ENCODE results near the gene AGAP3.

Gene AGAP3

DNA sequence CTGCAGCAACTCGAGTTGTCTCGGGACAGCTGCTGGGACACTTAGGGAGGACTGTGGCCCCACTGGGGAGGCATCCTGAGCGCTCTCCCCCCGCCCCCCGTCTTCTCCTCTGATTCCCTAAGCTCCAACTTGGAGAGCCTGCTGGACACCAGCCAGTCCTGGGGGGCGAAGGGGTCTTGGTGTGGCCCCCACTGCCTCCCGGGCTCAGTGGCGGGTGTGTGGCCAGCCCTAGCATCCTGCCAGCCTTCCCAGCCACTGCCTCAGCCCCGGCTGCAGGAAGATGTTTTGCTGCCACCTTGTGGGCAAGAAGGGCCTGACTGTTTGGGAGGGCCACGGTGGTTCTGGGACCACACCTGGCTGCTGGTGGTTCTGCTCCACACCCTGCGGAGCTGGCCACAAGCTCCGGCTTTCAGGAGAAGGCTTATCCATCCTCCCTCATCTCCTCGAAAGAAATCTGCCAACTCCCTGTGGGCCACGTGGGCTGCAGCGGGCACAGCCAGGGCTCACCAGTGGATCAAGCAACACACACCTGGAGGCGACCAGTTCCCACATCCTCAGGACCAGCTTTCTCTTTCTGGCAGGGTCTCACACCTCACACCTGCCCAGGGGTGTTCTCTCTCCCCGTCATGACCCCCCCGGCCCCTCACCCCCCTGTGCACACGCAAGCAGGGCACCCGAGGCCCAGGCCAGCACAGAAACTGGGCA is 24.8 kb downstream of the AGAP3 start:
- peak; percentile 84 for DNase-seq

DNA sequence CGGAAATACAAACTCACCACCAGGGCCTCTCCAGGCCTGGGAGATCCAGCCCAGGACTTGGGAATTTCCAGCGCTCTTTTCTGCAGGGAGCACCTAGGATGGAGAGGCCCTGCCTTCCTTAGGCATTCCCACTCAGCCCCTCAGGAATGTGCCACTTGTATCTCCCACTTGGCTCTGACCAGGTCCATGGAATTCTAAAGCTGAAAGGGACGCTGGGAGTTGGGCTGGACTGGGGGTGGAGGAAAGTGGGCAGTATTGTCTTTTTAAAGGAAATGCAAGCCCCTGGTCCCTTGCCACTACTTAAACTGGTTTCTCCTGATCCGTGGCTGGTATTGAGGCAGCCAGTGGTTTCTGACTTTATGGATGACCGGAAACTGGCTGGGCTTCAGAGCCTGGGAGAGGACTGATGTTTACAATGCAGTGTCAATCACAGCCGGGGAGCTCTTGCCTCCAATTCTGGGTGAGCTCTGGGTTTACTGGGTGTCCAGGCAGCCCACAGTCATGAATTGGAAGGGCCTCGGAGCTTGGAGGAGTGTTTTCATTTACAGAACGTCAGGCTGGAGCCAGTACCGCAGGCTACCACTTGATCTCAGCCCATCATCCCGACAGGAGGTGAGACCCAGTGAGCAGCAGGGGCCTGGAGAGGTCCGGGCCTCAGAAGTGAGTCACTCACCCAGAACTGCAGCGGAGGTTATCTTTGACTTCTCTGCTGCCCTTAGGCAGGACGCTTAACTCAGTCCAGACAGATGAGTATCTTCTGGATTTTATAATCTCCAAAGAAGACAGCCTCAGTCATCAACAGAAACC is 27.3 kb downstream of the AGAP3 start:
- DNase-seq: no peak

DNA sequence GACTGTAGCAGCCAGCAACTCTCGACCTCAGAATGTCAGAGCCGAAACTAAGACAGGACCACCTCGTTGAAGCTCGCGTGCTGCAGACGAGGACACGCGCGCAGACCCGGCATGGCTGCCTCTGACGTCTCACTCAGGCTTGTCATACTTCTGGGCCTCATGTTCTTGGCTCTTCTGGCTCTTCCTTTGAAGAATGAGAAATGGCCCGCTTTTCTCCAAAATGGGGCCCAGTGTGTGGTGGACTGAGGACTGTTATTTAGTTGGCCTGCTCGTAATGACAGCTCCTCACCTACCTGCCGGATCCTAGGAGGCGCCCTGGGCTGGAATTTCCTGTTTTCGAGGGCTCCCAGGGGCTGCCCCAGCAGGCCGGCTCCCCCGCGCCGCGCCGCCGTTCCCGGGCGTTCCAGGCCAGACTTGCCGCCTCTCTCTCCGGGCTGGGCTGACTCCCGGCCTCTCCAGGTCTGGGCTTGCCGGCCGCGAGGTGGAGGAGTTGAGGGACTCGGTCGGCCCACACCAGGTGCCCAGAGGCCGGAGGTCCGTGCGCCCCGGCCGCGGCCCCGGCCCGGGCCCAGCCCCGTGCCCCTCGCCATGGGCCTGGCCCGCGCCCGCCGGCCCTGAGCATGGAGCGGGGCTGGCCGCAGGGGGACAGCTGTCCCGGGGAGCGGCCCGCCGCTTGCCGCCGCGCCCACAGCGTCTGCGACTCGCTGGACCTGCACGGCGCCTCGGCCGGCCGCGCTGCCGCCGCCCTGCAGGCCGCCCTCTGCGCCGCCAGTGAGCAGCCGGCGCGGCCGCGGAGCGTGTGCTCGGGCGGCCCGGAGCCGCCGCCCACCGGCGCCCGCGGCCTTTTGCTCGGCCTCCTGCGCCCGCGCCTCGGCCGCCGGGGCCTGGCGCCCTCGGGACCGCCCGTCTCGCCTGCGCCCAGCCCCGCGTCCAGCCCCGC is 28.1 kb downstream of the AGAP3 start:
- DNase-seq: no peak

DNA sequence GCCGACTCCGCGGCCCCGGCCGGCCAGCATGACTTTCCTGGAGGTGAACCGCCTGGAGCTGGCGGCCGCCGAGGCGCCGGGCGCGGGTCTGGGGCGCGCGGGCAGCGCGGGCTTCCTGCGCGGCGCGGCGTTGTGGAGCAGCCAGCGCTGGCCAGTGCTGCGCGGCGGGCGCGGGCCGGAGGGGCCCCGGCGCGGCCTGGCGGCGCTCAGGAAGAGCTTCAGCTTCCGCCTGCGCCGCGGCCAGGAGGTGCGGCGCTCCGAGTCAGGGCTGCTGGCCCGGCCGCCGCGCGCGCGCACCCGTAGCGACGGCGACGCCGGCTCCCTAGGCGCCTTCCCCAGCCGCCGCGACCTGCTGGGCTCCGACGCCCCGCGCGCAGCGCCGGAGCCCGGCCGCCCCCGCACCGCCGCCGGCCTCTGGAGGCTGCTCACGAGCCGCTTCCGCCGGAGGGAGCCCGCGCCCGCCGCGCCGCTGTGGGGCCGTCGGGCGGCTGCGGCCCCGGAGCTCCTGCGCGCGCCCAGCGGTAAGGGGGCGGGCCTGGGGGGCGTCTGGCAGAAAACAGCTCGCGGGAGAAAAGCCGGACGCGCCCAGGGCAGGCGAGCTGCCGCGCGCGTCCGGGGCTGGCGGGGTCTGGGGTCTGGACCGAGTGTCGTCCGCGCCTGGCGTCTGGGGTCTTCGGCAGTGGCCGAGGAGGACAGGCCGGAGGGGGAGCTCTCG is 29.0 kb downstream of the AGAP3 start:
- DNase-seq: no peak

DNA sequence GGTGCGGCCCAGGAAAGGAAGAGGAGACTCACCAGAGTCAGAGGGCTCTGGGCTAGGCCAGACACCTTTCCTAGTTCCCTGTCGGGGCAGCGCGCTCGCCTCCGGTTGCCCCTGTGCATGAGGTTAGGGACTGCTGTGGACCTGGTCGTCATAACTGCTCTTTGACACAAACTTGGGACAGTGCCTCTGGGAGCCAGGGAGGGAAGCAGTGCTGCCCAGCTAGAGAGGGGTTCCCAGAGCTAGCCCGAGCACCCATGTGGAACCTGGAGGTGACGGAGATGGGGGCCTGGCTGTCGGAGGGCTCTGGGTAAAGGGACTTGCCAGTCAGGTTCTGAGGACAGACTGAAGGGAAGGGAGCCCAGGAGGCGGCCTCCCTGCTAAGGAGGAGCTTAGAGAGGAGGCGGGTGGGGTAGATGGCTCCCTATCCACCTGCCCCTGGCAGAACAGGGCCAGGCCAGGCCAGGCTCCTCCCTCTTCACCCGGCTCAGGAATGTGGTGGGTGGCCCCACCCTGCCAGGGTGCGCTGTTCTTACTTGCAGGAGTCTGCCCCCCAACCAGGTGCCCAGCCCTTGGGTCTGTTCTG is 29.7 kb downstream of the AGAP3 start:
- no peak for DNase-seq

DNA sequence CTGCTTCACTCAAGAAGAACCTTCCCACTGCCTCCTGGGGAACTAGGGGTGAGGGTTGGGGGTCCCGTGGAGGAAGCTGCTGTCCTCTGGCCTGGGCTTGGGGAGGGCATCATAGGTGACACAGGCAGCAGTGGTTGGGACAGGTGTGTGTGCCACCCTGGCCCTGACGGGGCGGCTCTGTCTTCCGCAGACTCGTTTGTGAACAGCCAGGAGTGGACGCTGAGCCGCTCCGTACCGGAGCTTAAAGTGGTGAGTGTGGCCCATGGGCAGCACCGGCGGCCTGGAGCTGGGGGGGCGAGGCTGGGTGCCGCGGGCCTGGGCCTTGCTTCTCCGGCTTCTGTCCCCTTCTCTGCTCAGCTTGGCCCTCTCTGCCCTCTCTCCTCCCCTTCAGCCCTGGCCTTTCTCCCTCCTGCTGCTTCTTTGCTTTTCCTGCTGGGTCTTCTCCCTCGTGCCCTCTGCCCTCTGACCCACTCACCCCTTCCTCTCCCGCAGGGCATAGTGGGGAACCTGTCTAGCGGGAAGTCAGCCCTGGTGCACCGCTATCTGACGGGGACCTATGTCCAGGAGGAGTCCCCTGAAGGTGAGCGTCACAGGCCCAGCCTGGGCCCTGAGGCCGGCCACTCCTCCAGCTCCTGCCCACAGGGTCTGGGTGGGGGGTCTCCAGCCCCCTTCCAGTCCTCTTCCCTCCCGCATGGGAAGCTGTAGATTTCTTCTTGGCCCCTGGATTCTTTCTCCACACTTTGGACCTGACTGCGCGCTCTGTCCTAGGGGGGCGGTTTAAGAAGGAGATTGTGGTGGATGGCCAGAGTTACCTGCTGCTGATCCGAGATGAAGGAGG is 30.5 kb downstream of the AGAP3 start:
- no peak for DNase-seq

DNA sequence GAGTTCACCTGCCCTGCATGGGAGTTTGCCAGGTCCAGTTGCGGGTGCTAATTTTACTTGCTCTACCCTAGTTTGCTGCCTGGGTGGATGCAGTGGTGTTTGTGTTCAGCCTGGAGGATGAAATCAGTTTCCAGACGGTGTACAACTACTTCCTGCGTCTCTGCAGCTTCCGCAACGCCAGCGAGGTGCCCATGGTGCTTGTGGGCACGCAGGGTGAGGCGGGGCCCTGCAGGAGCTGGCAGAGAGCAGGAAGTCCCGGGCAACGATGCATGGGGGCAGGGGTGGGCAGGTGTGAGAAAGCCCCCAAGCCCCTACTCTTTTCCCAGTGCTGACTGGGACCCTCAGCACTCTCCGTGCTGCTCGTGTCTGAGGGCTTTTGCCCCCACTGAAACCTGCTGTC is 31.3 kb downstream of the AGAP3 start:
- DNase-seq: no peak

DNA sequence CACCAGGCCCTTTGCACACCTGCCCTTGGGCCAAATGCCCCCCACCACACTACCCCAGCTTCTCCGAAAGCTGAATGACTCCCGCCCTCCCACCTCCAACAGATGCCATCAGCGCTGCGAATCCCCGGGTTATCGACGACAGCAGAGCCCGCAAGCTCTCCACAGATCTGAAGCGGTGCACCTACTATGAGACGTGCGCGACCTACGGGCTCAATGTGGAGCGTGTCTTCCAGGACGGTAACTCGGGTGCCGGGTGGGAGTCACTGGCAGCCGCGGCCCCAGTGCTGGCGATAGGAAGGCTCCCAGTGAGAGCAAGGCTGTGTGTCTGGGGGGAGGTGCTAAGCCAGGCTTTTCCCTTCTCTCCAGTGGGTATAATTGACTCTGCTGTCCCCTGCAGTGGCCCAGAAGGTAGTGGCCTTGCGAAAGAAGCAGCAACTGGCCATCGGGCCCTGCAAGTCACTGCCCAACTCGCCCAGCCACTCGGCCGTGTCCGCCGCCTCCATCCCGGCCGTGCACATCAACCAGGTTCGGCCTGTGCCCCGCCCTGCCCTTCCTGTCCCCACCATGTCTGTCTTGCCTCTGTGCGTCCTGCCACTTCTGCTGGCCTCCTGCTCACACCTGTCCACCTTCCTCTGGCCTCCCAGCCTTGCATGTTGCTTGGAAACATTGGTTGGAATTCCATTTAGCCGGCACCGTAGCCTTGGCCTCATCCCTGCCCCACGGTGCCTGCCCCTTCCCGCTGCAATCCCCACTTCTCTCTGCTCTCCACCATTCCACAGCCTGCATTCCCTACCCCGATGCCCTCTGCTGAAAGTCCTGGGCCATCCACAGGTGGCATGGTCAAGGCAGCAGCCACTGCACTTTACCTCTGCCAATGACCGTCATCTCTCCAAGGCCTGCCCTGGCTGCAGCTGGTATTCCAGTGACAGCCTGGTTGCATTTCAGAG is 32.1 kb downstream of the AGAP3 start:
- no peak for DNase-seq

DNA sequence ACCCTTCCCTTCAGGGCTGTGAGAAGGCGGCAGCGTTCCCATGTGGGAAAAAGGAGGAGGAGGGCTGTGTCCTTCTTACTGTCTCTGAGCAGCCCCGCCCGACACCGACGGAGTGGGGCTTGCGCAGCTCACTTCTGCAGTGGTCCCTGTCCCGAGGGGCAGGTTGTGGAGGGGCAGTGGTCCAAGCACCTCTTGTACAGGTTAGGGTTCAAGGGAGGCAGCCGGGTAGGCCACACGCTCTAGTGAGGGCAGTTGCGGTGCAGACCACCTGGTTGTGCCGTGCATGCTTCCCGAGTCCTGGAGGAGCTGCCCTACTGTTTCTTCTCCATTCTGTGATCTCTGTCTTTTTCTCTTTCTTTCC is 32.8 kb downstream of the AGAP3 start:
- DNase-seq: no peak

DNA sequence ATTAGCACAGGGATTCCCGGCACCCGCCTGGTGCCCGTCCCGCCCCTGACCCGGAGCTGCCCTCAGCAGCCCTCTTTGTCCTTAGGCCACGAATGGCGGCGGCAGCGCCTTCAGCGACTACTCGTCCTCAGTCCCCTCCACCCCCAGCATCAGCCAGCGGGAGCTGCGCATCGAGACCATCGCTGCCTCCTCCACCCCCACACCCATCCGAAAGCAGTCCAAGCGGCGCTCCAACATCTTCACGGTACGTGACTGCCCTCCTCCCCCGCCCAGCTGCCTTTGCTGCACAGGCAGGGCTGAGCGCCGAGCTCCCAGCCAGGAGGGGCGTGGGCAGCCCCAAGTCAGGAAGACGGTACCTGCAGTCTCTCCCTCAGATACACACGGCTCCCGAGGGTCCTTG is 33.6 kb downstream of the AGAP3 start:
- no peak for DNase-seq

DNA sequence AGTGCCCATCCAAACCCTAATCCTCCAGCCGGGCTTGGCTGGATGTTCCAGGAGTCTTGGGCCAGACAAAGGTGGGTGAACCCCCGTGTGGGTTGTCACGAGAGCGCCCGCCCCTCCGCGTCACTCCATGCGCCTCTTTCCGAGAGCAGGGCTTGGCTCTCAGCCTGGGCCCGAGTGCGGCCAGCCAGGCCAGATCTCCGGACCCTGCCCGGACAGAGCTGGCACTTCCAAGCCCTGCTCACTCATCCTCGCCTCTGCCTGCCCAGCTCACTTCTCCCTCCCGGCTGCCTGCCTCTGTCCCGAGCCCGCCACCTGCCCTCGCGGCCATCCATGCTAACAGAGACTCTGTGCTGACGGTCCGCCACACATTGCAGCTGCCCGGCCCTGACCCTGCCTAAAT is 34.6 kb downstream of the AGAP3 start:
- DNase-seq: no peak

DNA sequence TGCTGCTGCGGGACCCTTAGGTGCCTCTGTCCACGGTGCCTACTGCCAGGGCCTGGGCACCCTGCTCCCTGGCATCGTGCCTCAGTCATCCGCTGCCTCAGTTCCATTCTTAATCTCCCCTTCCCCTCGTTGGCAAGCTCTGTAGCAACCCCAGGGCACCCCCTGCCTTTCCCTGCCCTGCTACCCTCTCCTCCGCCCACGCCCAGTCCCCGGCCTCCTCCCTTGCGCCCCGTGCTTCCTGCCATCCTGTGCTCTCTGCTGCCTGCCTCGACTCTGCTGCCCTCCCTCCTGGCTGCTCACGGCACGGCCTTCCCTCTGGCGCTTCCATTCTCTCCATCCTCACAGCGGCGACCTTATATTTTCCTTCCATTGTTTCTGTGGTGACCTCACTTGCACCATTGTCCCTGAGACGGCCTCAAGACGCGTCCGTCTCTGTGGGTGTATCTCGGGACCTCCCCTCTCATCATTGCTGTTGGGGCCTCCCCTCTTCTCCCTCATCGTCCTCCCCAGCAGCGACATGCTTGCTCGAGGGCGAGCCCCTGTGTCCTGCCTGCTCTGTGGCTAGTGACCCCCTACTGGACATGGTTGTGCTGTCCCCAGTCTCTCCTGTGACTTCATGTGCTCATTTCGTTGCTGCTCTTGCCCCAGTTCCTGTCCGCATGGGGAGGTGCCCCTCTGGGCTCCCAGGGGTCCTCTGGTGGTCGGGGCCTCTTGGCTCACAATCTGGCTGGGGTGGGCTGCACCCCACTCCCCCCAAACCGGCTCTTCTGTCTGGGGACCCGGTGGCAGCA is 35.3 kb downstream of the AGAP3 start:
- DNase-seq: no peak

DNA sequence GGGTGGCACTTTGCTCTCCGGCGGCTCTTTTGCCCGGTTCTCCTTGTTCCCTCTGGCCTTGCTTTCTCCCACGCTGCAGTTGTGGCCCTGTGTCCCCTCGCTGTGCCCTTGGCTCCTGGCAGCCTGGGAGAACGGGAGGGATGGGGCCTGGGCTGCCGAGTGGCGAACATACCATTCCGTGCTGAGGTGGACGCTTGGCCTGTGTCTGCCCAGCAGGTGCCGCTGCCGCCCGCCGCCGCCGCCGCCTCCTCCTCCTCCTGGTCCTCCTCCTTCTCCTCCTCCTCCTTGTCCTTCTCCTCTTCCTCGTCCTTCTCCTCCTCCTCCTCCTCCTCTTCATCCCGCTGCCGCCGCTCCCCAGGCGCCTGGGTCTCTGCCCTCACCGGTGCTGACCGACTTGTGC is 36.0 kb downstream of the AGAP3 start:
- no peak for DNase-seq

DNA sequence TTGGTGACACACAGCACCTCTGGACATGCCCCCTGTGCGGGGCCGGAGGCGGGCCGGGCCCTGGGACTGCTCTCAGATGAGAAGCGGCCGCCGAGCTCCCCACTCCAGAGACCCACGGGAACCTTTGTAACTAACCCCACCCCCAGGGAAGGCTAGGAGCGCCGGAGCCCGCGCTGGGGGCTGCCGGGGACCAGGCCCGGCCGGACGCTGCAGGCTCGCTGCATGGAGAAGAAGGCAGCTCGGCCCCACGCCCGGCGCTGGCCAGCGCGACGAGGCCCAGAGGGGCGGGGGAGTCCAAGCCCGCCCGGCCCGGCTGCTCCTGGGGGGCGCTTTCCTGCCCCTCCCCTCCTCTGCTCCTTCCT is 36.5 kb downstream of the AGAP3 start:
- DNase-seq: no peak

DNA sequence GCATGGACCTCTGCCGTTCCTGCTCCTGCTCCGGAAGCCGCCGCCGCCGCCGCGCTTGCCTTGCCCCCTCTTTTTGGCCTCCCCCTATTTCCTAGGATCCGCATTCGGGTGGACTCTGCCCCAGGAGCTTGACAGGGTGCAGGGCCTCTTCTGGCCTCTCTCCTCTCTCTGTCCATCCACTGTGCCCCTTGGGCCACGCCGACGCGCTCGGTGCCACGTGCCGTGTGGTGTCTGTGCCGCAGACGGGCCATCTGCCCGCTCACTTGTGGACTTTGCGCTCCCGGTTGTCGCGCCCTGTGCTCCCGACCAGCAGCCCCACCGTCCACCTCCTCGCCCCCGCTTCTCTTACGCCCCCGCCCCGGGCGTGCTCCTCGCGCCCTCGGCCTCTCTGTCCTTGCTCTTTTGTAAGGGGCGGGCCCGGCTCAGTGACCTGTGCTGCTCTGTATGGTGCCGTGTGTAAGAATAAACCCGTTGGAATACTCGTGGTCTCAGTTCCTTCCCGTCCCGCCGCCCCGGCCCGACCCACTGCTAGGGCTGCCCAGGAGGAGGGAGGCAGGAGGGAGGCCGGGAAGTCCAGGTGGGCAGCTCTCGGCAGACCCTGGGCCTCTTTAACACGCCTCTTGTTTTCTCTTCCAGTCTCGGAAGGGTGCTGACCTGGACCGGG is 37.0 kb downstream of the AGAP3 start:
- DNase-seq: no peak

DNA sequence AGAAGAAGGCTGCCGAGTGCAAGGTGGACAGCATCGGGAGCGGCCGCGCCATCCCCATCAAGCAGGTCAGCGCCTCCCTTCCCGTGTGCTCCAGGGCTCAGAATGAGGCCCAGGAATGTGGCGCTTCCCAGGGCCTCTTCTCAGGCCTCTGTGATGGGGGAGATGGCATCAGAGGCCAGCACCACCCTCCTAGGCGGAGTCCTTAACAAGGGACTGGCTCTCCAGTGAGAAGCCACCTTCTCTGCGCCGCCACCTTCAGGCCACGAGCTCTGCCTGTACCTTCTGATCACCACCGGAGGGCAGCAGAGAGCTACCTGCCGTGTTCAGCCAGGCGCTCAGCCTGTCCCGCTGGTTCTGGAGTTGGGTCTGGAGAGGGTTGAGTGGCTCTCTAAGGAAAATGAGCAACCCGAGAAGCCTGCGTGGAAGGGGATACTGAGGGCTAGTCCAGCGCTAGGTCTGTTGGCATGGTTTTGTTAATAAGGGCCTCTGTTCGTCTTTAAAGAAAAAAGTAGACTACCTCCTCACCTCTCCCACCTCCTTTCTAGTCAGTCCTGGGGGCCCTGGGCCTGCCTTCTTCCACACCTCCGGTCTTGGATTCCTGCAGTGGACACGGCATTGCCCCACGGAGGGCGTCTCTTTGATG is 37.7 kb downstream of the AGAP3 start:
- peak; percentile 83 for DNase-seq

DNA sequence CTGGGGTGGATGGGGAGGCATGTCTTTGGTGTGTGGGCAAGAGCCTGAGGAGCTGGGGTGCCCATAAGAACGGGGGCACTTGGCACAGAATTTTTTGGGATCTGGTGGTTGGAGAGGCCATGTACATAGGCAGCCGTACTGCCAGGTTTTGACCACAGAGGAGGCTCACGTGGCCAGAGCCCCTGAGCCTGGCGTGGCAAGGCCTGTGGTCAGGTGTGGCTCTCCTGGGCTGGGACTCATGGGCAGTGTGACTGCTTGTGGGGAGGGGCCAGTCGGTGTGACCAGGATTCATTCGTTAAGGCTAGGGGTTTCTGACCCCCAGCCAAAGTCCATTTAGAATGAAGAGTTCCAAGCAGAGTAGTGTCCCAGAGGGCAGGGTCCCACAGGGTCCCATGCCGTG is 38.2 kb downstream of the AGAP3 start:
- DNase-seq: no peak

DNA sequence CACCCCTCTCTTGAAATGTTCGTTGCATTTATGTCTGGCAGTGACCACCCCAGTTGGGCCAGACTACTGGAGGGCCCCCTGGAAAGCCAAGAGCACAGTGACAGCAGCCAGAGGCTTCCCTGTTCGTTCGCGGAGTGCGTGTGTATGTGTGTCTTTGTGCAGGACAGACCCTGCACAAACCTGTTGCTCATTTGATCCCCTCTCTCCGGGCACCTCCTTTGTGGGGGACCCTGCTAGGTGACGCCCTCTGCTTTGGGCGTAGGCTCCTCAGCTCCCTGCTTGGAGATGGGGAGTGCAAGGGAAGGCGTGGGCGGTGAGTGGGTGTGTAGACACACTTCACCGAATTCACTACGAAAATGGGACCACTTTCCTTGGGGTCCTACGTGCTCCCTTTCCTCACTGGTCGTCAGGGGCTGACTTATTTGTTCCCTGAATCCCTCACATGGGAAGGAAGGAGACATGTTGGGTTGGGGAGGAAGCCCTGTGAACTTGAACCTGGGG is 38.7 kb downstream of the AGAP3 start:
- no peak for DNase-seq
